C4-2B (cell line): ENCODE data around the gene DMAC2.
"Not testable (repeated sequence)": the region's sequence is repeated elsewhere in the genome, so short reads cannot be mapped to it uniquely, and the experiment has no call there.

Source experiments
- H3K27ac ChIP-seq: fragments of 450-650 bp; 2 replicates; pipeline ENCODE4 v1.5.1; 2017
- ZFX ChIP-seq: fragments of 450-650 bp; IDR thresholded peaks from 2 replicates; pipeline ENCODE4 v1.6.1; 2017
- TF ChIP-seq, protein P1 (sequence below): fragments of 450-650 bp; conservative IDR thresholded peaks from 2 replicates; pipeline ENCODE4 v1.5.1; 2017; ENCODE audit warnings: mild to moderate bottlenecking

DMAC2 gene

DNA sequence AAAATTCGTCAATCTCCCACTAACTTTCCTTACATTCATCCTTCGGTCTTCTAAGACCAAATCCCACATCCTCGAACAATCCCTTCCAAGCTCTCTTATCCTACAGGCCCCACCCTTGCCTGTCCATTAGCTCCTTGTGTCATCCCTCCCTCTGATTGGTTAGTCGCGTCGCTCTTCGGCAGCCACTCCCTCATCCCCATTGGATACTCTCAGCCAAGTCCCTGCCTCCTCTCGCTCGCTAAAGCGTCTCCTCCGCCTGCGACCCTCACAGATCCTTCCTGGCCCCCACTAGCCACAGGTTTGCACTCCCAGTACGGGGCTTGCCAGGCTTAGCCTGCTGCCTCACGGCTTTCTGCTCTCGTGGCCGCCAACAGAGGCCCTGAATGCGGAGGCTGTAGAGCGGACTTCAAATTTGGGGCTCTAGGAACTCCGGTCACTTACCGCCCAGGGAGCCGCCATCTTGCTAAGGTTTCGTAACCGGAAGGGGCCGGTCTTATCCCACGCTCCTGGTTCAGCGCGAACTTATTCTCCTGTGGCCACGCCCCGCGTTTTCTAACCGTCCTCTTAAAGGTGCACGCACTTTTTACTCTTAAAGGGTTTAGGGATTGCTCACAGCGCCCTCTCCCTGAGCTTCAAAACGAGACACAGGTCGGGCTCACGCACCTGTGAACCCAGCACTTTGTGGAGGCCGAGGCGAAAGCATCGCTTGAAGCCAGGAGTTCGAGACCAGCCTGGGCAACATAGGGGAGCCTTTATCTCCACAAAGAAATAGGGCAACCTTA lies at the start of gene DMAC2:
Gene DMAC2 (minus strand): TSS at position 472 of the 782 bp plus-strand sequence. CDS start 13 bp downstream, at position 459.
- no peak for TF ChIP-seq ZFX
- TF ChIP-seq, protein P1, sequence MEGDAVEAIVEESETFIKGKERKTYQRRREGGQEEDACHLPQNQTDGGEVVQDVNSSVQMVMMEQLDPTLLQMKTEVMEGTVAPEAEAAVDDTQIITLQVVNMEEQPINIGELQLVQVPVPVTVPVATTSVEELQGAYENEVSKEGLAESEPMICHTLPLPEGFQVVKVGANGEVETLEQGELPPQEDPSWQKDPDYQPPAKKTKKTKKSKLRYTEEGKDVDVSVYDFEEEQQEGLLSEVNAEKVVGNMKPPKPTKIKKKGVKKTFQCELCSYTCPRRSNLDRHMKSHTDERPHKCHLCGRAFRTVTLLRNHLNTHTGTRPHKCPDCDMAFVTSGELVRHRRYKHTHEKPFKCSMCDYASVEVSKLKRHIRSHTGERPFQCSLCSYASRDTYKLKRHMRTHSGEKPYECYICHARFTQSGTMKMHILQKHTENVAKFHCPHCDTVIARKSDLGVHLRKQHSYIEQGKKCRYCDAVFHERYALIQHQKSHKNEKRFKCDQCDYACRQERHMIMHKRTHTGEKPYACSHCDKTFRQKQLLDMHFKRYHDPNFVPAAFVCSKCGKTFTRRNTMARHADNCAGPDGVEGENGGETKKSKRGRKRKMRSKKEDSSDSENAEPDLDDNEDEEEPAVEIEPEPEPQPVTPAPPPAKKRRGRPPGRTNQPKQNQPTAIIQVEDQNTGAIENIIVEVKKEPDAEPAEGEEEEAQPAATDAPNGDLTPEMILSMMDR = peak; percentile 62
- peak within 1 kb of the TSS; percentile 82 for H3K27ac ChIP-seq

DNA sequence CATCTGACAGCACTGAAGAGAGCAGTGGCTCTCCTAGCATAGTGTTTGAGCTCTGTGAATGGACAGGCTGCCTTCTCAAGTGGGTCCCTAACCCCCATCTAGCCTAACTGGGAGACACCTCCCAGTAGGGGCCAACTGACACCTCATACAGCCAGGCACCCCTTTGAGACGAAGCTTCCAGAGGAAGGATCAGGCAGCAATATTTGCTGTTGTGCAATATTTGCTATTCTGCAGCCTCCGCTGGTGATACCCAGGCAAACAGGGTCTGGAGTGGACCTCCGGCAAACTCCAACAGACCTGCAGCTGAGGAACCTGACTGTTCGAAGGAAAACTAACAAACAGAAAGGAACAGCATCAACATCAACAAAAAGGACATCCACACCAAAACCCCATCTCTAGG lies 47.2 kb upstream of the DMAC2 start:
- H3K27ac ChIP-seq = not testable (repeated sequence)

DNA sequence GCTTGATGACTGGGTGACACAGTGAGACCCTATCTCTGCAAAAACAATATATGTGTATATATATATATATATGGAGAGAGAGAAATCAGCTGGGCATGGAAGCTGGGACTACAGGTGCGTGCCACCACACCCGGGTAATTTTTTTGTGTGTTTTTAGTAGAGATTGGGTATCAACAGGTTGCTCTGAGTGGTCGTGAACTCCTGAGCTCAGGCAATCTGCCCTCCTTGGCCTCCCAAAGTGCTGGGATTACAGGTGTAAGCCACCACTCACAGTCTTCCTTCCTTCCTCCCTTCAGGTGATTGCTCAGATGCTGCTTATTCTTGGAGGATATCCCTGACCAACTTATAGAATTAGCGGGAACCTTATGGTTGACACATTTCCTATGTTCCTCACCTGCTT lies 45.1 kb upstream of the DMAC2 start:
- H3K27ac ChIP-seq = no peak overlapping the region
- TF ChIP-seq, protein P1 = no peak
- no peak for TF ChIP-seq ZFX

DNA sequence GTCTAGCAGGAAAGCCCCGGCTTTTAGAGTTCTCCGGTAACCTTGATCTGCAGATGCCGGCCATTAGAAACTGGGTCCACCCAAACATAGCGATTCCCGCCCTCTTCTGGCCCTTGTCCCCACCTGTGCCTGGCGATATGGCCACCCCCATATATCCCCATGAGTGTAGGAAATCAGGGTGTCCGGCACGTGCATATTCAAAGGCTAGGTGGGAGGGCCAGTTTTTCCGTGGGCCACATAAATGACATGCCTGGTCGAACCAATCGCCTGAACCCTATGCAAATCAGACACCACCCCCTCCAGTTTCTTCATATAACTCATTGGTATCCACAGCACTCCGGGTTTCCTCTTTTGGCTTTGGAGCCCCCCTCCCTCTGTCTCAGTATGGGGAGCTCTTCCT lies 40.6 kb upstream of the DMAC2 start:
- peak overlapping the region; percentile 85 for H3K27ac ChIP-seq

DNA sequence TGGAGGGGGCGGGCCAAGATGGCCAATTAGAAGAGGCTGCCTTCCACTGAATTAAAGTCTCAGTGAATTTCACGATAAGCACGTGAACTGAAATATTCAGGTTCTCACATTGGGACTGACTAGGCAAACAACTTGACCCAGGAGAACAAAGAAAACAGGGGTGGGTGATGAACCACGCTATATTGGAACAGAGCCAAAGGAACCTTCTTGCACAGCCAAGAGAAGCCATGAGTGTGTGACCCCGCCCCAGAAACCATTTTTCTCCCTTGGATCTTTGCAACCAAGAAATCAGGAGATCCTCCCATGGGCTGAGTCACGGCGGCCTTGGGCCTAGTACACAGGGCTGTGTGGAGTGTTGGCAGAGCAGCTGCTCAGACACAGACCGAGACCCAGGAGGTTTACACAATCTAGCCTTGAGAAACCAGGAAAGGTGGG lies 40.1 kb upstream of the DMAC2 start:
- TF ChIP-seq, protein P1 = no peak
- TF ChIP-seq ZFX = no peak
- peak overlapping the region; percentile 85 for H3K27ac ChIP-seq

More for the DNA sequence above, 40.6 kb upstream of the DMAC2 start:
- TF ChIP-seq, protein P1 = no peak
- no peak for TF ChIP-seq ZFX

DNA sequence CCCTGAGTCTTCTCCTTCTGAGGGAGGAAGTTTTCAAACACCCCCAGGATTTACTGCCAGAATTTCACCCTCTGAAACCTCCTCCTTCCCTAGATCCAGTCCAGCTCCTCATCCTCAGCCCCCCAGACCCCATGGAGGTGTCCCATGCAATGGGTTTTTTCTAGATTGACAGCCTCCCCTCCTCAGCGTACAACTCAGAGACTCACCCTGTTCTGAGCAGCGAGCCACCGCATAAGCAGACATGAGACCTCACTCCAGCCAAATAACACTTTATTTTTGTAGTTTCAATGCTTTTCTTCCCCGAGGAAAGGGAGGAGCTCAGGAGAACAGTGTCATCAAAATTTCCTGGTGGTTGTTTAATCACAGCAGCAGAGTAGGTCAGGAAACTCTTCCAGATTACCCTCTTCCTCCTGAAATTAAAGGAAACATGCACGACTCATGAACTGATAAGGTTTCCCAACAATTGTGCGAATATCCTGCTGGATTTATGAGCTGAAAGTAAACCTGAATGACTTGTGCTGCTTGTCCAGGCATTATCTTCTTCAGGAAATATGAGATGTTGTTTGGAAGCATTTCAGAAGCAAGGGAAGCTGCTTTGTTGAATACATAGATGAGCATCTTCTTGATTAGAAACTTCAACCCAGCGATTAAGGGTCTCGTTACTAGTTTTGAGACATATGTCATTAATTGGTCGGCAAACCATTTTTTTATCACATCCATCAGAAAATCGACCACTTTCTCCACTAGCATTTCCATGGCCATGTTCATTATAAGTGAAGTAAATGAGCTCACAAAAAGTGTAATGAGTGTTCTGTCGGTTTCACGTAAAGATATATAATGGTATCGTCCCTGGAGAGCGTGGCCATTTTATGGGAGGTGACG lies 39.4 kb upstream of the DMAC2 start:
- TF ChIP-seq, protein P1 = no peak
- no peak for TF ChIP-seq ZFX
- peak overlapping the region; percentile 85 for H3K27ac ChIP-seq

DNA sequence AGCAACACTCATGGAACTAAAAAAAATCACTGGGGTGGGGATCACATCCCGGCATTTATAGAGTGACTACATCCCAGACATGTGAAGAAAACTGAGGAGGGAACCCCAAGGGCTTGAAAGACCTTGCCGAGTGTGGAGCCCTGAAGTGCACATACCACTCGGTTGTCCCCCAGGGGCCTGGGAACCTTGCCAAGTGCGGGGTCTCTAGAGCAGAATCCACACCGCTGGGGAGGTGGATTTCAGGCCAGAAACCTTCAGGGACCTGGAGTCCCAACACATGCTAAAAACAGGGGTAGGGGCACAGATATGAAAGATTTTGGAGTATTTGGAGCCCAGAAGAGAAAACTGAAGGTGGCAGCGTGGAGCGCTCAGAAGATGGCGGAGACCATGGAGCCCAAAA lies 38.5 kb upstream of the DMAC2 start:
- TF ChIP-seq ZFX = no peak
- TF ChIP-seq, protein P1 = no peak; the same call in 1 of the 2 replicates
- H3K27ac ChIP-seq = peak overlapping the region; percentile 85
